ENCODE measurements around the gene STXBP6.
"Not testable (repeated sequence)": the region's sequence is repeated elsewhere in the genome, so short reads cannot be mapped to it uniquely, and the experiment has no call there.

STXBP6 gene

GRCh38 chr14:24774187-24774915, 275.6 kb downstream of the STXBP6 start:
- TF ChIP-seq ZIC2 (tag by site-specific recombination; IDR thresholded peaks at IDR 0.05), result no peak
- Histone ChIP-seq H3K36me3 (ENCODE audit: control insufficient read depth in 2 of 2, insufficient read depth in 1 of 2, low read length in 2 of 2) (no peaks in the 10 kb centered on the region), H3K4me3 (ENCODE audit: low read depth, low read length) (no peak overlapping the region), H3K27ac (ENCODE audit: extremely low read depth, low read depth, low read length) (no peak overlapping the region), H3K4me1 (ENCODE audit: control insufficient read depth, insufficient read depth, low read length) (no peaks in the 10 kb centered on the region), H3K9me3 (ENCODE audit: control insufficient read depth, insufficient read depth, low read depth, low read length) (no peaks in the 10 kb centered on the region)
- CTCF ChIA-PET, result interaction anchor here (0.6 kb wide), 1 partner anchor 42 kb away, joined by 3 read pairs; no protein-coding TSS in a partner anchor
- POLR2A ChIA-PET, result no interaction called here

GRCh38 chr14:24773564-24773963, 276.4 kb downstream of the STXBP6 start:
- H3K36me3 ChIP-seq (ENCODE audit: control insufficient read depth in 2 of 2, insufficient read depth in 1 of 2, low read length in 2 of 2); H3K4me3 ChIP-seq (ENCODE audit: low read depth, low read length); CTCF ChIA-PET; H3K4me1 ChIP-seq (ENCODE audit: control insufficient read depth, insufficient read depth, low read length); H3K27ac ChIP-seq (ENCODE audit: extremely low read depth, low read depth, low read length); POLR2A ChIA-PET; H3K9me3 ChIP-seq (ENCODE audit: control insufficient read depth, insufficient read depth, low read depth, low read length): not testable (repeated sequence)

DNA sequence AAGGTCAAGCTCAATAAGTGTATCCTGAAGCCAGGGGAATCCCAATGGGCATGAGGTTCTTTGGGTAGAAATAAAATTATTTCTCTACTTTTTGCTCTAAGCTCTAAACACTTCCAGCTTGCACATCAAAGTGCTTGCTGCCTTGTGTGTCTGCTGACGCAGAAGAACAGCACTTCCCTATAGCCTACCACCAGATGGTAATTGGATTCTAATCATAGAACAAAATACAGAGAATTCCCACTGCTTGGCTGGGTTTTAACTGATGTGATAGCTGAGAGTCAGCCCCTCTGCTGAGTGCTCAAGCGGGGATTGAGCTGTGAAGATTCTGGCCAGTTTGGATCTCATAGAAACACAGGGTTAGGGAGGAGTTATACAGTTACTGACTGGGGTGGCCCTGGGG, 283.5 kb downstream of the STXBP6 start:
- no peak overlapping the region for H3K4me3 ChIP-seq (ENCODE audit: low read depth, low read length)
- no peaks in the 10 kb centered on the region for H3K36me3 ChIP-seq (ENCODE audit: control insufficient read depth in 2 of 2, insufficient read depth in 1 of 2, low read length in 2 of 2)
- H3K9me3 ChIP-seq (ENCODE audit: control insufficient read depth, insufficient read depth, low read depth, low read length), result no peaks in the 10 kb centered on the region
- no peak for TF ChIP-seq ZNF211 (tag by site-specific recombination; IDR thresholded peaks at IDR 0.05; ENCODE audit: low read depth)
- TF ChIP-seq ZNF558 (tag by site-specific recombination; IDR thresholded peaks at IDR 0.05), result no peak
- TF ChIP-seq ZNF423 (tag by site-specific recombination; IDR thresholded peaks at IDR 0.05), result no peak
- TF ChIP-seq RBAK (tag by site-specific recombination; IDR thresholded peaks at IDR 0.05), result no peak
- no peak for TF ChIP-seq ZNF132 (tag by site-specific recombination; IDR thresholded peaks at IDR 0.05; ENCODE audit: borderline replicate concordance)
- TF ChIP-seq ZNF280C (tag by site-specific recombination; IDR thresholded peaks at IDR 0.05), result no peak
- no peak for TF ChIP-seq ZNF292 (tag by site-specific recombination; IDR thresholded peaks at IDR 0.05; ENCODE audit: borderline replicate concordance, low read depth)
- TF ChIP-seq ZNF792 (tag by site-specific recombination; IDR thresholded peaks at IDR 0.05), result no peak
- no peak for TF ChIP-seq BCL6B (tag by site-specific recombination; IDR thresholded peaks at IDR 0.05)
- no peak for TF ChIP-seq GLI4 (tag by site-specific recombination; IDR thresholded peaks at IDR 0.05)
- no peak for TF ChIP-seq ZNF501 (tag by site-specific recombination; IDR thresholded peaks at IDR 0.05)
- no peak for TF ChIP-seq ZNF664 (tag by site-specific recombination; IDR thresholded peaks at IDR 0.05)
- TF ChIP-seq GLI2 (tag by site-specific recombination; IDR thresholded peaks at IDR 0.05; ENCODE audit: borderline replicate concordance, low read depth), result no peak
- TF ChIP-seq, protein P1, sequence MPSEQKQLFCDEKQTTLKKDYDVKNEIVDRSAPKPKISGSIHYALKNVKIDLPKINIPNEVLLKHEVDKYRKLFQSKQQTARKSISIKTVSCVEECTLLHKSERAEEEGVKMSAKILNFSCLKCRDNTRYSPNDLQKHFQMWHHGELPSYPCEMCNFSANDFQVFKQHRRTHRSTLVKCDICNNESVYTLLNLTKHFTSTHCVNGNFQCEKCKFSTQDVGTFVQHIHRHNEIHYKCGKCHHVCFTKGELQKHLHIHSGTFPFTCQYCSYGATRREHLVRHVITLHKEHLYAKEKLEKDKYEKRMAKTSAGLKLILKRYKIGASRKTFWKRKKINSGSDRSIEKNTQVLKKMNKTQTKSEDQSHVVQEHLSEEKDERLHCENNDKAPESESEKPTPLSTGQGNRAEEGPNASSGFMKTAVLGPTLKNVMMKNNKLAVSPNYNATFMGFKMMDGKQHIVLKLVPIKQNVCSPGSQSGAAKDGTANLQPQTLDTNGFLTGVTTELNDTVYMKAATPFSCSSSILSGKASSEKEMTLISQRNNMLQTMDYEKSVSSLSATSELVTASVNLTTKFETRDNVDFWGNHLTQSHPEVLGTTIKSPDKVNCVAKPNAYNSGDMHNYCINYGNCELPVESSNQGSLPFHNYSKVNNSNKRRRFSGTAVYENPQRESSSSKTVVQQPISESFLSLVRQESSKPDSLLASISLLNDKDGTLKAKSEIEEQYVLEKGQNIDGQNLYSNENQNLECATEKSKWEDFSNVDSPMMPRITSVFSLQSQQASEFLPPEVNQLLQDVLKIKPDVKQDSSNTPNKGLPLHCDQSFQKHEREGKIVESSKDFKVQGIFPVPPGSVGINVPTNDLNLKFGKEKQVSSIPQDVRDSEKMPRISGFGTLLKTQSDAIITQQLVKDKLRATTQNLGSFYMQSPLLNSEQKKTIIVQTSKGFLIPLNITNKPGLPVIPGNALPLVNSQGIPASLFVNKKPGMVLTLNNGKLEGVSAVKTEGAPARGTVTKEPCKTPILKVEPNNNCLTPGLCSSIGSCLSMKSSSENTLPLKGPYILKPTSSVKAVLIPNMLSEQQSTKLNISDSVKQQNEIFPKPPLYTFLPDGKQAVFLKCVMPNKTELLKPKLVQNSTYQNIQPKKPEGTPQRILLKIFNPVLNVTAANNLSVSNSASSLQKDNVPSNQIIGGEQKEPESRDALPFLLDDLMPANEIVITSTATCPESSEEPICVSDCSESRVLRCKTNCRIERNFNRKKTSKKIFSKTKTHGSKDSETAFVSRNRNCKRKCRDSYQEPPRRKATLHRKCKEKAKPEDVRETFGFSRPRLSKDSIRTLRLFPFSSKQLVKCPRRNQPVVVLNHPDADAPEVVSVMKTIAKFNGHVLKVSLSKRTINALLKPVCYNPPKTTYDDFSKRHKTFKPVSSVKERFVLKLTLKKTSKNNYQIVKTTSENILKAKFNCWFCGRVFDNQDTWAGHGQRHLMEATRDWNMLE (tag by site-specific recombination; conservative IDR thresholded peaks at IDR 0.05; ENCODE audit: low read depth), result no peak
- ChIA-PET CTCF (no interaction called here), POLR2A (no interaction called here)
- H3K4me1 ChIP-seq (ENCODE audit: control insufficient read depth, insufficient read depth, low read length), result no peaks in the 10 kb centered on the region
- no peak overlapping the region for H3K27ac ChIP-seq (ENCODE audit: extremely low read depth, low read depth, low read length)

Data from HEK293 (cell line).